T-cell (primary cell): Measurements from ENCODE around the gene PUS7. TPM values are rescaled to one million over a fixed set of nuclear protein-coding genes. Genes with fewer than 3 reads are reported as not detected.
"Not testable (repeated sequence)": the region's sequence is repeated elsewhere in the genome, so short reads cannot be mapped to it uniquely, and the experiment has no call there.

Experiments used
- ATAC-seq, 4 experiments: fragments of 200-7000 bp in 3 of 4; fragments of 150-1000 bp in 1 of 4; cut with Tn5 transposase; replicated peaks in 1 of 4; 1 replicate in 3 of 4; 2 replicates in 1 of 4; pipeline ENCODE4 v1.10.0; 2021; ENCODE audit warnings: moderate library complexity in 3 of 4, mild to moderate bottlenecking in 2 of 4, moderate number of reproducible peaks in 1 of 4
- CTCF ChIA-PET, 2 donors: fragments of 300-600 bp; sonication (Branson Sonifier 250); formaldehyde crosslinking; loops; one replicate each; lab custom pipeline; 2022; ENCODE audit warnings: antibody characterized with exemption in 2 of 2; lab: Charles Lee
- POLR2A ChIA-PET, 2 donors: fragments of 300-600 bp; sonication (Branson Sonifier 250); formaldehyde crosslinking; loops; one replicate each; lab custom pipeline; 2022; ENCODE audit warnings: antibody characterized with exemption in 2 of 2; lab: Charles Lee
- DNase-seq, 35 experiments: peaks; one replicate each; pipeline versions ENCODE4 v3.0.0 to v3.0.0-alpha.2; 2013 to 2023
- H3K27ac ChIP-seq: one replicate; pipeline ENCODE4 v1.5.1; 2013; ENCODE audit warnings: low read length
- H3K27me3 ChIP-seq, 2 experiments: replicated peaks in 1 of 2; 1 replicate in 1 of 2; 2 replicates in 1 of 2; pipeline versions ENCODE4 v1.6.1 to v1.7.0; 2013; ENCODE audit warnings: low read length in 1 of 2, mixed read lengths in 1 of 2; ENCODE audit not compliant: control insufficient read depth in 2 of 2, insufficient read depth in 2 of 2; ENCODE audit errors: extremely low read depth in 1 of 2
- H3K36me3 ChIP-seq, 2 donors: 1 replicate in 1 of 2; 2 replicates in 1 of 2; pipeline versions ENCODE4 v1.6.1 to v1.7.0; 2013; ENCODE audit warnings: low read length in 1 of 2; ENCODE audit not compliant: control insufficient read depth in 2 of 2, insufficient read depth in 1 of 2; ENCODE audit errors: extremely low read depth in 1 of 2
- H3K4me1 ChIP-seq, 2 experiments: 1 replicate in 1 of 2; 2 replicates in 1 of 2; pipeline versions ENCODE4 v1.6.1 to v1.7.0; 2013; ENCODE audit warnings: low read length in 2 of 2, mixed read lengths in 1 of 2; ENCODE audit not compliant: insufficient read depth in 2 of 2, control insufficient read depth in 1 of 2; ENCODE audit errors: extremely low read depth in 1 of 2
- H3K4me3 ChIP-seq, 2 donors: 1 replicate in 1 of 2; 2 replicates in 1 of 2; pipeline versions ENCODE4 v1.5.1 to v1.7.0; 2013; ENCODE audit warnings: mild to moderate bottlenecking in 2 of 2, low read length in 1 of 2, moderate library complexity in 1 of 2; ENCODE audit not compliant: control insufficient read depth in 1 of 2; ENCODE audit errors: extremely low read depth in 1 of 2
- H3K9me3 ChIP-seq: 2 replicates; pipeline ENCODE4 v1.7.0; 2013
- H3K27ac Mint-ChIP-seq, 2 donors: one replicate each; pipeline ENCODE4 v1.8.0; 2020 to 2021; ENCODE audit warnings: mild to moderate bottlenecking in 2 of 2, mixed read lengths in 2 of 2
- H3K27me3 Mint-ChIP-seq, 2 donors: one replicate each; pipeline ENCODE4 v1.8.0; 2021 to 2022; ENCODE audit warnings: mixed read lengths in 2 of 2
- H3K36me3 Mint-ChIP-seq: one replicate; pipeline ENCODE4 v1.8.0; 2021; ENCODE audit warnings: mixed read lengths
- H3K4me1 Mint-ChIP-seq, 3 donors: one replicate each; pipeline ENCODE4 v1.8.0; 2020 to 2022; ENCODE audit warnings: mixed read lengths in 3 of 3, mild to moderate bottlenecking in 1 of 3
- H3K4me3 Mint-ChIP-seq, 3 donors: one replicate each; pipeline ENCODE4 v1.8.0; 2020 to 2022; ENCODE audit warnings: mild to moderate bottlenecking in 3 of 3, mixed read lengths in 3 of 3, moderate library complexity in 3 of 3
- H3K9me3 Mint-ChIP-seq, 3 donors: one replicate each; pipeline ENCODE4 v1.8.0; 2020 to 2022; ENCODE audit warnings: mixed read lengths in 3 of 3
- WGBS: methylation state at CpG from one replicate; pipeline ENCODE4 v1.1.5; 2013; ENCODE audit warnings: missing lambda C conversion rate; ENCODE audit not compliant: insufficient coverage; 5-methylcytosine and 5-hydroxymethylcytosine counted together
- total RNA-seq, 35 experiments: library from RNA in 6 of 35; stranded (reverse) in 6 of 35; fragments of 120-200 nt in 1 of 35; gene quantifications; one replicate each; pipeline versions ENCODE4 v1.2.1 to v1.2.4 and lab custom pipeline; 2013 to 2026

Gene PUS7
- total RNA-seq, 5 donors from 2014 or later (not counting 1 experiment from before 2014, with no cell fraction given), result 3.6 to 10.2 (median 5.7) TPM

GRCh38 chr7:105448181-105448580, 73.9 kb downstream of the PUS7 start:
- H3K27me3 Mint-ChIP-seq, result no peaks in the 10 kb centered on the region
- H3K36me3 Mint-ChIP-seq, result no peaks in the 10 kb centered on the region
- CTCF ChIA-PET, result interaction anchor here (0.6 to 0.7 kb wide), 2 partner anchors 49 to 1341 kb away, joined by 3 read pairs; no protein-coding TSS in a partner anchor
- ATAC-seq, result peak; percentile 58 to 90 (median 78)
- no peaks in the 10 kb centered on the region for H3K9me3 Mint-ChIP-seq
- H3K4me3 Mint-ChIP-seq, result peak overlapping the region in 2 of 3 donors; percentile 1 to 28
- DNase-seq, result peak in 6 of 35 experiments; percentile 2 to 33 (median 9)
- H3K36me3 ChIP-seq, result no peaks in the 10 kb centered on the region
- H3K4me1 Mint-ChIP-seq, result peaks cover 36 to 42% (median 40%) of the 10 kb centered on the region in 3 donors
- H3K4me3 ChIP-seq, result no peak overlapping the region
- H3K27ac ChIP-seq, result peak overlapping the region; percentile 36
- peaks cover 3 to 29% of the 10 kb centered on the region in 2 experiments for H3K4me1 ChIP-seq
- H3K27ac Mint-ChIP-seq, result peak overlapping the region; percentile 92 to 94
- 31% methylated on average over 6 of the region's 8 CpGs for WGBS
- no peaks in the 10 kb centered on the region for H3K9me3 ChIP-seq
- no peaks in the 10 kb centered on the region for H3K27me3 ChIP-seq
- POLR2A ChIA-PET, result interaction anchor here in 1 of 2 donors (0.6 kb wide), 1 partner anchor 196 kb away, joined by 6 read pairs; no protein-coding TSS in a partner anchor

GRCh38 chr7:105444342-105444987, 77.6 kb downstream of the PUS7 start:
- Mint-ChIP-seq H3K9me3 (no peaks in the 10 kb centered on the region), H3K4me1 (peaks cover 24 to 32% (median 32%) of the 10 kb centered on the region in 3 donors), H3K36me3 (no peaks in the 10 kb centered on the region), H3K27me3 (no peaks in the 10 kb centered on the region), H3K4me3 (no peak overlapping the region), H3K27ac (peak overlapping the region; percentile 1 to 56)
- WGBS, result 100% methylated on average over 1 of the region's 4 CpGs
- no peak for DNase-seq
- Histone ChIP-seq H3K27ac (no peak overlapping the region), H3K4me3 (no peak overlapping the region), H3K36me3 (no peaks in the 10 kb centered on the region), H3K9me3 (no peaks in the 10 kb centered on the region), H3K4me1 (peaks cover 0 to 25% of the 10 kb centered on the region in 2 experiments), H3K27me3 (no peaks in the 10 kb centered on the region)
- no peak for ATAC-seq
- ChIA-PET POLR2A (no interaction called here), CTCF (interaction anchor here in 1 of 2 donors (0.6 kb wide), 1 partner anchor 18 kb away, joined by 5 read pairs; no protein-coding TSS in a partner anchor)

GRCh38 chr7:105442214-105442613, 79.9 kb downstream of the PUS7 start:
- CTCF ChIA-PET, H3K36me3 Mint-ChIP-seq, DNase-seq, H3K4me3 Mint-ChIP-seq, H3K27ac Mint-ChIP-seq, H3K36me3 ChIP-seq, H3K27me3 Mint-ChIP-seq, H3K27me3 ChIP-seq, H3K4me3 ChIP-seq, H3K4me1 ChIP-seq, H3K9me3 Mint-ChIP-seq, H3K27ac ChIP-seq, POLR2A ChIA-PET, H3K9me3 ChIP-seq, ATAC-seq: not testable (repeated sequence)
- peaks cover 5 to 13% (median 9%) of the 10 kb centered on the region in 3 donors for H3K4me1 Mint-ChIP-seq
- 98% methylated on average over 6 of the region's 9 CpGs for WGBS

GRCh38 chr7:105439174-105439893, 82.7 kb downstream of the PUS7 start:
- 77% methylated on average over 4 of the region's 9 CpGs for WGBS
- Histone ChIP-seq H3K27me3 (no peaks in the 10 kb centered on the region), H3K4me3 (no peak overlapping the region), H3K4me1 (no peaks in the 10 kb centered on the region), H3K9me3 (no peaks in the 10 kb centered on the region), H3K36me3 (no peaks in the 10 kb centered on the region), H3K27ac (no peak overlapping the region)
- DNase-seq, result no peak
- Mint-ChIP-seq H3K4me1 (peaks cover 0 to under 1% (median 0%) of the 10 kb centered on the region in 3 donors), H3K4me3 (no peak overlapping the region), H3K9me3 (no peaks in the 10 kb centered on the region), H3K27ac (no peak overlapping the region), H3K27me3 (no peaks in the 10 kb centered on the region), H3K36me3 (no peaks in the 10 kb centered on the region)
- ChIA-PET CTCF (interaction anchor here in 1 of 2 donors (0.6 kb wide), 1 partner anchor 155 kb away, joined by 3 read pairs; no protein-coding TSS in a partner anchor), POLR2A (no interaction called here)
- ATAC-seq, result no peak

- ATAC-seq (no peak), DNase-seq (no peak)
- Mint-ChIP-seq H3K9me3 (no peaks in the 10 kb centered on the region), H3K4me3 (no peak overlapping the region), H3K27ac (no peak overlapping the region), H3K27me3 (no peaks in the 10 kb centered on the region), H3K4me1 (no peaks in the 10 kb centered on the region), H3K36me3 (no peaks in the 10 kb centered on the region)
- Histone ChIP-seq H3K27me3 (no peaks in the 10 kb centered on the region), H3K27ac (no peak overlapping the region), H3K4me1 (no peaks in the 10 kb centered on the region), H3K36me3 (no peaks in the 10 kb centered on the region), H3K4me3 (no peak overlapping the region), H3K9me3 (no peaks in the 10 kb centered on the region)
- ChIA-PET POLR2A (no interaction called here), CTCF (interaction anchor here in 1 of 2 donors (0.6 kb wide), 1 partner anchor 155 kb away, joined by 3 read pairs; no protein-coding TSS in a partner anchor)
- WGBS, result no CpG with 5 or more reads among the region's 5 CpGs
Measured at GRCh38 chr7:105438847-105439173, 83.3 kb downstream of the PUS7 start.

GRCh38 chr7:105438254-105438653, 83.8 kb downstream of the PUS7 start:
- CTCF ChIA-PET, result no interaction called here

More at GRCh38 chr7:105438254-105438653, 83.8 kb downstream of the PUS7 start:
- Mint-ChIP-seq H3K27me3 (no peaks in the 10 kb centered on the region), H3K9me3 (no peaks in the 10 kb centered on the region), H3K4me1 (no peaks in the 10 kb centered on the region), H3K4me3 (no peak overlapping the region), H3K27ac (no peak overlapping the region), H3K36me3 (no peaks in the 10 kb centered on the region)
- Histone ChIP-seq H3K4me3 (no peak overlapping the region), H3K36me3 (no peaks in the 10 kb centered on the region), H3K27ac (no peak overlapping the region), H3K9me3 (no peaks in the 10 kb centered on the region), H3K27me3 (no peaks in the 10 kb centered on the region), H3K4me1 (no peaks in the 10 kb centered on the region)
- ATAC-seq, result no peak
- no peak for DNase-seq
- POLR2A ChIA-PET, result no interaction called here
- no CpG with 5 or more reads among the region's 1 CpG for WGBS
